GM19240 (cell line): Measurements from ENCODE around the gene DGCR8.
"Not testable (repeated sequence)": the region's sequence is repeated elsewhere in the genome, so short reads cannot be mapped to it uniquely, and the experiment has no call there.

ENCODE experiments used
- DNase-seq: peaks from one replicate; pipeline ENCODE4 v3.0.0; 2011; ENCODE audit warnings: low spot score; ENCODE audit not compliant: insufficient read length

DGCR8 gene

DNA sequence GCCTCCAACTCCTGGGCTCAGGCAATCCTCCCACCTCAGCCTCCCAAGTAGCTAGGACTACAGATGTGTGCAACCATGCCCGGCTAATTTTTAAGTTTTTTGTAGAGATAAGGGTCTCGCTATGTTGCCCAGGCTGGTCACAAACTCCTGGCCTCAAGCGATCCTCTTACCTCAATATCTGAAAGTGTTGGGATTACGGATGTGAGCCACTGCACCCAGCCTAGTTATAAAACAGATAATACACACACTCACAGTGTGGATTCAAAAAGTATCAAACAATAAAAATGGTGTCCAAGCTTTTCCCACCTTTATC lies 71.2 kb downstream of the DGCR8 start:
- no peak for DNase-seq

DNA sequence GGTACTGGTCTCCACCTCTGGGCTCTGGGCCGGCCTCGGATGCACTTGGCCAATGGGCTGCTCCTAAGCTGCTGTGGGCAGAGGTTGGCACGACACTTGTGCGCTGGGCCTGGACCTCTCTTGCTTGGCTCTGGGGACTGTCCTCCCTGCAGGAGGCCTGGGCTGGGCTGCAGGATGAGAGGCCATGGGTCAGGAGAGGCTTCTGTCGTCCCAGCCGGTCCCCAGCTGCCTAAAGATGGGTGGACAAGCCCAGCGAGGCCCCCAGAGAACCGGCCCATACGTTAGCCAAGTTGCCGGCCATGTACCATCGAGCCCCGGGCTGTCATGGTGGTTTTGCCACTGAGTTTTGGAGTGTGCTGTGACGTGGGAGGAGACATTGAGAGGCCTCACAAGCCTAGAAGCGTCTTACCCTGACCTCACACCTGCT lies 72.4 kb downstream of the DGCR8 start:
- DNase-seq, result no peak

DNA sequence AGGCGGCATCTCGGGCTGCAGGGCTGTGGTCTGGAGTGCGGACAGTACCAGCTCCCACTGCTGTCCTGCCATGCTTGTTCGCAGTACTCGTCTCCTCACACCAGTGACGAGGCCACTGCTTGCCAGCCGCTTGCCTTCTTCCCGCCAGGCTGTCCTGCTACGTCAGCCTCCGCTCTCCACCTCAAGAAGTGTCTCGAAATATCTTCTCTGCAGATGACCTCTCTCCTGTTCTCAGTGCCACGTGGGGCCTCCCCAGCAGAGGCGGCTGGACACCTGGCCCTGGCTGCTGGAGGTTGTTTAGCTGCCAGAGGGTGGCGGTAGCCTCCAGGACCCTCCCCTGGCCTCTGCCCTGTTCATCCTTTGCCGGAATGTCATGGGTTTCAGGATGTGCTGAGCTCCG lies 73.9 kb downstream of the DGCR8 start:
- no peak for DNase-seq

DNA sequence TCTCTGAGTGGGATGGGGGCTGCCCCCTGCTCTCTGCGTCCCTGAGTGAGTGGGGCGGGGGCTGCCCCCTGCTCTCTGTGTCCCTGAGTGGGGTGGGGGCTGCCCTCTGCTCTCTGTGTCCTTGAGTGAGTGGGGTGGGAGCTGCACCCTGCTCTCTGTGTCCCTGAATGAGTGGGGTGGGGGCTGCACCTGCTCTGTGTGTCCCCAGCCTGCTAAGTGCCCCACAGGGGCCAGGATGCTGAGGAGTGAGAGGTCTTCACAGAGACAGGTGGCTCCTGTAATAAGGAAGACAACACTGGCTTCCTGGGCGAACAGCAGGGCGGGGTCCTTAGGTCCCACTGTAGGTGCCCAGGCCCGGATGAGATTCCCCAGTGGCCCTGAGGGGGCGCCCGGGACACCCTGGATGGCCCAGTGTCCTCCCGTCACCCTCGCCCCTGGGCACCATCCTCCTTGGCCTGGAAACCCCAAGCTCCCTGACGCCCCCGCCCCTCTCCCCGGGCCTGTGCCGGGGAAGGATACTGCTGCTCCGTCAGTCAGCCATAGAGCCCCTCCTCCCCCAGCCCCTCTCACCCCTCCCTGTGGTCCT lies 74.7 kb downstream of the DGCR8 start:
- DNase-seq, result no peak

DNA sequence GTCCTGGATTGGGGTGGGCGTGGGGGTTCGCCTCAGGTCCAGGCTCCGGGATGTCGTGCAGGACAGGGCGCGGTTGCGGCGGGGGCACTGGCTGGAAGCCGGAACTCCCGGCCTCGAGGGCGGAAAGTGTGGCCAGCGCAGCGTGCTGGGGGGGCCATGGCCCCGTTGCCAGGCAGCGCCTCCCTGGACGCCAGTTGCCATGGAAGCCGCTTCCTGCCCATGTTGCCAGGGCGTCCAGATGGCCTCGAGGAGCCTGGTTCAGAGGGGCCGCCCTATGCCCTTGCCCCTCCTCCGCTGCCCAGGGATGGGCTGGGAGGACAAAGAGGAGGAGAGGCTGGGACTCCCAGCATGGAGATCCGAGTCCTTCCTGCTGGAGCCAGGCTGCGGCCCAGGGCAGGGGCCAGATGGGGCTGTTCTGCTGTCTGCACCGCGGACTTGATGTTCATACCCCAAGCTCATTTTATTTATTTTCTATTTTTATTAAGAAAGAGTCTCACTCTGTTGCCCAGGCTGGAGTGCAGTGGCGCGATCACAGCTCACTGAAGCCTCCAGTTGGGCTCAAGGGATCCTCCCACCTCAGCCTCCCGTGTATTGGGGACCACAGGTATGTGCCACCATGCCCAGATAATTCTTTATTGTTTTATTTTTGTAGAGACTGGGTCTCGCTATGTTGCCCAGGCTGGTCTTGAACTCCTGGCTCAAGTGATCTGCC lies 75.4 kb downstream of the DGCR8 start:
- no peak for DNase-seq

DNA sequence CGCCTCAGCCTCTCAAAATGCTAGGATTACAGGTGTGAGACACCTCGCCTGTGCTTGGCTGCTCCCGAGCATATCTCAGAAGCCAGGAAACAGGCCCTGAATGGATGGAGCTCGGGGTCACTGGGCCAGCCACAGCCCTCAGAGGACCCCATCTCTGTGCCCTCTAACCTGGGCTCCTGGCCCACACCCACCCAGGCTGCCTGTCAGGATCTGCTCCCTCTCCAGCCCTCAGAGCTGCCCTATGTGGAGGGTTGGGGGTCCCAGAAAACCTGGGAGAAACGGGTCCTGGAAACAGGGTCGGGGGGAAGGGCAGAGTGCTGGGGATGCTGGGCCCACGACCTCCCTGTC lies 76.0 kb downstream of the DGCR8 start:
- DNase-seq, result no peak

DNA sequence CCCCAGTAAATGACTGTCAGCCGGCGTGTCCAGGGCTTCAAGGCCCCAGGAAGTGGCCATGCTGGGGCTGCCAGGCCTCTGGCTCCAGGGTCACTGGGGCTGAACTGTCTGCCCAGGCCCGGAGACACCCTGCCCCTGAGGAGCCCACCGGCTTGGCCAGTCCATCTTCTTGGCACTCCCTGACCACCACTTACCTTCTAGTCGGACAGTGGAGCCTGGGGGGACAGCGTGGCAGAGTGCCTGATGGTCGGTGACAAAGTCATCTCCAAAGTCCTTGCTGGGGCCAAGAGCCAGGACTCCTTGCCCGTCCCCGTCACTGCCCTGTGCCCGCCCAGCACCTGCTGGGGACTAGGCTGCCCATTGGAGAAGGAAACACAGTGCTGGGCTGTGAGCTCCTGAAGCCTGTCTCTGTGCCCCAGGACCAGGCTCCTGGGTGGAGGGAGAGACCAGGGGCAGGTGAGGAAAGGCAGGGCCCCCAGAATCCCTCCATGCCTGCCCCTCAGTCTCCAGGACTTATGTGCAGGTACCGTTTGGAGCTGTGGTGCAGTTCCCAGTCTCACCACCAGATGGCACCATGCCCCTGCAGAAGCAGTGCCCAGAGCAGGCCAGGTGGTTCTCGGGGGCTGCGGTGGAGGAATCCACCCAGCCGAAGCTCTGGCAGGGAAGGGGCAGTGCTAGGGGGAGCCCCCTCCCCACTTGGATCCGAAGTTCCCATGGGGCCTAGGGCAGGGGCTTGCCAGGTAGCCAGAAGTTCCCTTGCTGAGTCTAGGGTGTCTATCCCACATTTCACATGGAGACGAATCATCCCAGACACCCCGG lies 76.8 kb downstream of the DGCR8 start:
- DNase-seq, result peak; percentile 99

DNA sequence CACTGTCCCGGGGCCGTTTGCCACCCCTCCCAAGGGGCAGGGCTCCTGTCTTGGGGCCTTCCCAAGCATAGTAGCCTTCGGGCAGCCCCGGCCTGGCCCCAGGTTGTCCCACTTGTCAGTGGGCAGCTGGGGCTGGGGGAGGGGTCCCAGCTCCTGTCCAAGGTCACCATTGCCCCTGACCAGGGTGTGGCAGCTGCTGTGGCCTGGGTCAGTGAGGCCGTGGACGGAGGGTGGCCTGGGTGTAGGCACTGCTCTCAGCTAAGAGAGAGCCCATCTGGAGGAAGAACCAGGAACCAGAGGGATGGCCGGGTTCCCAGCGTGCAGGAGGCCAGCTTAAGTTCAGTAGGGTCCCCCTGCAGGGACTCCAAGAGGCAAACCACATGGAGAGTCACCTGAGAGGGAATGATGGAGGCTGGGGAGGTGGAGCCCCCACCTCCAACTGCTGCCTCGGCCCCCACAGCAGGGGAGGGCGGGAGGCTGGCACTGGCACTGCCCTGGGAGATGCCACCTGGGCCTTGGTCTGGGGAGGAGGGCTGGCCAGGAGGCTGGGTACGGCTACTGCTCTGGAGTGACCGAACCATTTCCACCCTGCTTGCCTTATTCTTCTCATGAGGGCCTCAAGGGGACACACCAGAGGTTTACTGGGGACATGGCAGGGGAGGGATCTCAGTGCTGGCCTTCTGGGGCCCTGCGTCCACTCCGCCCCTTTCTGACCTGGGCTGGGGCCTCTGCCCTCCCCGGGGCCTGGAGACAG lies 77.6 kb downstream of the DGCR8 start:
- no peak for DNase-seq

DNA sequence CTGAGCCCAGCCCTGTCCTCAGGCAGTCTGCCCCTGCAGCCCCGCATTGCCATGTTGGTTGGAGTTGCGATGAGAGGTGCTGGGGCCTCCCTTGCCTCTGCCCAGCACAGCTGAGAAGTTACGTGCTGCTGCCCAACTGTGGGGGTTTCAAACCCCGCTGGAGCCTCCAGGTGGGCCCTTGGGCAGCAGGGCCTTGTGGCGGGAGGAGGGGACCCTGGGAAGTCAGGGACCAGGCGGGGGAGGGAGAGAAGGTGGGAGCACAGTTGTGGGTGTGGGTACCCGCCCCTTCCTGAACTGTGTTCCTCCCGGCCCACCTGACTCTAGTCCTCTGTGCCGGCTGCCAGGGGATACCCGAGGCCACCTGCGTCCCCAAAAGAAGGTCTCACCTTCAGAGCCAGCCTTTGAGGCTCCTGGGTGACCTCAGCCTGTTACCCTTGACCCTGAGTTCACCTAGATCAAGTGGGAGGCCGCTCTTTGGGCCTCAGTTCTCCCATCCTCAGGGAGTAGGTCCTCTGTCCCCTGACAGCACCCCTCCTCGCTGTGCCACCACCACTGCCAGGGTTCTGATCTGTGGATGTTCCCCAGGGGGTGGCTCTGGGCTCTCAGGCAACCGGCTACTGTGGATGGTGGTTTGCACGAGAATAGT lies 78.5 kb downstream of the DGCR8 start:
- DNase-seq, result no peak

DNA sequence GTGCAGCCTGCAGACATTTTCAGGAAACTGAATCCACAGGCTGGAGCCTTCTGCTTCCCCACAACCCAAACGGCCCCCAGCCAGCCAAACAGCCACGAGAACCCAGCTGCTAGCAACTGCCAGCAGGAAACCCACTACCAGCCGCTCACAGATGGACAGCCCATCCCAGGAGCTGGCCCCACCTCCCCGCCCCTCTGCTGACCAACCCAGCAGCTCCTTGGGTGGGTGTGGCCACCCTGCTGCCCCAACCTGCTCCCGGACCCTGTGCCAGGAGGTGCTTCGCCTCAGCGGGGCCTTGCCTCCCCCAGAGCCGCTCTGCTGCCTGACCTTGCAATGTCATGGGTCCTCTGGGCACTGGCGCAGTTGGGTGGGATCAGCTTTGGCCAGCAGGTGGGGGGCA lies 79.0 kb downstream of the DGCR8 start:
- DNase-seq, result no peak

DNA sequence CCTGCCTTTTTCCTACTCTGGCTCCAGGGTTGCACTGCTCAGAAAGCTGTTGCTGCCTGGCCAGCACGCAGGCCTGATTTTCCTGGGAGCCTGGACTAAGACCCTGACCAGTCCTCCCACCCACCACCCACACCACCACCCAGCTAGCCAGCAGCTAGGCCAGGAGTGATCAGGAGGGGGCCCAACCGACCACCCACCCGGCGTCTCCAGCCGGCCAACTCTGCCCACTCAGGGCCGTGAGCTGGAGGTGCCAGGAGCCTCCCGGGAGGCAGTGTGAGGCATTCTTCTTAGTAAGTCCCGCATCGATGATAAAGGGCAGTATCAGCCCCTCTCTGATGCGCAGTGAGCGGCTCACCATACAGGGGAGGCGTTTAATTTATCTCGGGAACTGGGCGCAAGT lies 79.5 kb downstream of the DGCR8 start:
- not testable (repeated sequence) for DNase-seq

DNA sequence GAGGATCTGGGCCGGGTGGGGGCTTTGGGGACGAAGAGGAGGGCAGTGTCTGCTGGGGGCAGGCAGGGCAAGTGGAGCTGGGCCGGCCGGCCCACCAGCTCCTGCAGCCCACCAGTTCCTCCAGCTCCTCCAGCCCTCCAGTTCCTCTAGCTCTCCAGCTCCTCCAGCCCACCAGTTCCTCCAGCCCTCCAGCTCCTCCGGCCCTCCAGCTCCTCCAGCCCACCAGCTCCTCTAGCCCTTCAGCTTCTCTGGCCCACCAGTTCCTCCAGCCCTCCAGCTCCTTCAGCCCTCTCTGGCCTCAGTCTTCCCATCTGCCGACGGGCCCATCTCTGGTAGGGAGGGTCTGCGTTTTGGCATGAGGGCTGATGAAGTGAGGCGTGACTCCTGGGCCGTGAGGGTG lies 80.0 kb downstream of the DGCR8 start:
- DNase-seq, result no peak
